Keratinocyte (primary cell): ENCODE data around the gene SMURF2.

Experiments used
- CTCF ChIP-seq, 3 experiments: IDR thresholded peaks in 1 of 3; conservative IDR thresholded peaks in 1 of 3; optimal IDR thresholded peaks in 1 of 3; 2 replicates in 2 of 3; 3 replicates in 1 of 3; pipeline versions ENCODE3 to v1.5.1; 2011; ENCODE audit warnings: low read length in 3 of 3, mild to moderate bottlenecking in 3 of 3, moderate library complexity in 2 of 3, control low read depth in 1 of 3, inconsistent platforms in 1 of 3; ENCODE audit not compliant: insufficient read depth in 2 of 3; ENCODE audit errors: extremely low read depth in 1 of 3
- EZH2 ChIP-seq: IDR thresholded peaks from one replicate; pipeline ENCODE4 v1.6.1; 2012; ENCODE audit warnings: inconsistent platforms, mild to moderate bottlenecking, low read length, moderate library complexity

GRCh38 chr17:64630309-64631223 lies 31.5 kb downstream of the SMURF2 start:
- TF ChIP-seq CTCF (optimal IDR thresholded peaks at IDR 0.05 in 1 of 3, IDR thresholded peaks at IDR 0.05 in 1 of 3, conservative IDR thresholded peaks at IDR 0.05 in 1 of 3; ENCODE audit: extremely low read depth in 1 of 3, insufficient read depth in 2 of 3, low read length in 3 of 3) (no peak), EZH2 (no peak)
